H9 (cell line): ENCODE data around the gene NIN. TPM values are rescaled to one million over a fixed set of nuclear protein-coding genes. Genes with fewer than 3 reads are reported as not detected.

ENCODE experiments used
- DNase-seq: peaks from one replicate; pipeline ENCODE4 v3.0.0-alpha.2; 2017
- H2AFZ ChIP-seq: one replicate; pipeline ENCODE4 v1.6.1; 2013; ENCODE audit warnings: mild to moderate bottlenecking, low read length, control low read depth, moderate library complexity
- H2AK5ac ChIP-seq: 2 replicates; pipeline ENCODE4 v1.6.1; 2013; ENCODE audit warnings: low read length, control low read depth, mixed read lengths; ENCODE audit not compliant: insufficient read length
- H2BK120ac ChIP-seq: one replicate; pipeline ENCODE4 v1.6.1; 2013; ENCODE audit warnings: low read depth, mild to moderate bottlenecking, low read length, control low read depth, inconsistent platforms; ENCODE audit not compliant: poor library complexity, severe bottlenecking
- H2BK12ac ChIP-seq: 2 replicates; pipeline ENCODE4 v1.6.1; 2013; ENCODE audit warnings: low read length, control low read depth, mixed read lengths, low read depth; ENCODE audit not compliant: insufficient read length
- H2BK15ac ChIP-seq: 2 replicates; pipeline ENCODE4 v1.6.1; 2013; ENCODE audit warnings: low read depth, low read length, control low read depth
- H2BK20ac ChIP-seq: one replicate; pipeline ENCODE4 v1.6.1; 2013; ENCODE audit warnings: low read depth, mild to moderate bottlenecking, low read length, control low read depth, inconsistent platforms; ENCODE audit not compliant: poor library complexity, severe bottlenecking
- H2BK5ac ChIP-seq: 2 replicates; pipeline ENCODE4 v1.6.1; 2013; ENCODE audit warnings: low read length, control low read depth, mixed read lengths; ENCODE audit not compliant: insufficient read length
- H3K14ac ChIP-seq: 2 replicates; pipeline ENCODE4 v1.6.1; 2013; ENCODE audit warnings: low read length, control low read depth; ENCODE audit not compliant: insufficient read depth
- H3K18ac ChIP-seq: 2 replicates; pipeline ENCODE4 v1.6.1; 2013; ENCODE audit warnings: low read depth, mild to moderate bottlenecking, mixed read lengths, low read length, control low read depth; ENCODE audit not compliant: insufficient read length
- H3K23ac ChIP-seq: 2 replicates; pipeline ENCODE4 v1.6.1; 2013; ENCODE audit warnings: low read length, control low read depth, mixed read lengths, low read depth; ENCODE audit not compliant: insufficient read length
- H3K23me2 ChIP-seq: 2 replicates; pipeline ENCODE4 v1.6.1; 2013; ENCODE audit warnings: low read depth, mild to moderate bottlenecking, mixed read lengths, low read length, control low read depth; ENCODE audit not compliant: insufficient read length, poor library complexity, severe bottlenecking
- H3K27ac ChIP-seq: 2 replicates; pipeline ENCODE4 v1.5.1; 2013; ENCODE audit warnings: low read length, control low read depth, mixed read lengths, low read depth; ENCODE audit not compliant: insufficient read length
- H3K27me3 ChIP-seq: 2 replicates; pipeline ENCODE4 v1.6.1; 2013; ENCODE audit warnings: low read length, control low read depth, inconsistent platforms; ENCODE audit not compliant: insufficient read depth
- H3K4ac ChIP-seq: 2 replicates; pipeline ENCODE4 v1.6.1; 2013; ENCODE audit warnings: low read depth, mild to moderate bottlenecking, control low read depth, inconsistent platforms, low read length, moderate library complexity
- H3K4me1 ChIP-seq: 2 replicates; pipeline ENCODE4 v1.6.1; 2013; ENCODE audit warnings: low read length, control low read depth, inconsistent platforms; ENCODE audit not compliant: insufficient read depth
- H3K4me2 ChIP-seq: 2 replicates; pipeline ENCODE4 v1.6.1; 2013; ENCODE audit warnings: low read length, control low read depth, mixed read lengths; ENCODE audit not compliant: insufficient read length, insufficient read depth
- H3K56ac ChIP-seq: 2 replicates; pipeline ENCODE4 v1.6.1; 2013; ENCODE audit warnings: low read depth, mild to moderate bottlenecking, mixed read lengths, low read length, control low read depth; ENCODE audit not compliant: insufficient read length
- H3K79me1 ChIP-seq: 2 replicates; pipeline ENCODE4 v1.6.1; 2013; ENCODE audit warnings: low read depth, mild to moderate bottlenecking, moderate library complexity, low read length, control low read depth, inconsistent platforms; ENCODE audit not compliant: insufficient read depth, poor library complexity, severe bottlenecking
- H3K79me2 ChIP-seq: 2 replicates; pipeline ENCODE4 v1.6.1; 2013; ENCODE audit warnings: low read length, control low read depth, inconsistent platforms; ENCODE audit not compliant: insufficient read depth
- H3K9ac ChIP-seq: 2 replicates; pipeline ENCODE4 v1.6.1; 2013; ENCODE audit warnings: low read length, control low read depth, mixed read lengths; ENCODE audit not compliant: insufficient read length; ENCODE audit errors: extremely low read depth
- H3K9me3 ChIP-seq: one replicate; pipeline ENCODE4 v1.6.1; 2013; ENCODE audit warnings: low read depth, low read length, inconsistent platforms; ENCODE audit not compliant: control insufficient read depth
- H3T11ph ChIP-seq: one replicate; pipeline ENCODE4 v1.6.1; 2013; ENCODE audit warnings: mild to moderate bottlenecking, low read length, control low read depth, inconsistent platforms
- H4K20me1 ChIP-seq: one replicate; pipeline ENCODE4 v1.6.1; 2013; ENCODE audit not compliant: control insufficient read depth, insufficient read length, insufficient read depth
- H4K5ac ChIP-seq: 2 replicates; pipeline ENCODE4 v1.6.1; 2013; ENCODE audit warnings: low read depth, mild to moderate bottlenecking, mixed read lengths, low read length, control low read depth; ENCODE audit not compliant: insufficient read length
- H4K8ac ChIP-seq: replicated peaks from 2 replicates; pipeline ENCODE4 v1.6.1; 2013; ENCODE audit warnings: low read length, control low read depth, mixed read lengths, low read depth; ENCODE audit not compliant: insufficient read length
- H4K91ac ChIP-seq: 2 replicates; pipeline ENCODE4 v1.6.1; 2013; ENCODE audit warnings: low read depth, mild to moderate bottlenecking, moderate library complexity, mixed read lengths, low read length, control low read depth; ENCODE audit not compliant: insufficient read length
- H3K27ac Mint-ChIP-seq, 3 experiments: 2 replicates in 2 of 3; 3 replicates in 1 of 3; pipeline ENCODE4 v1.8.0; 2020 to 2021; ENCODE audit warnings: mixed read lengths in 3 of 3, mild to moderate bottlenecking in 1 of 3, moderate library complexity in 1 of 3
- H3K27me3 Mint-ChIP-seq: 2 replicates; pipeline ENCODE4 v1.8.0; 2021; ENCODE audit warnings: low read depth, mild to moderate bottlenecking, moderate library complexity, mixed read lengths
- H3K36me3 Mint-ChIP-seq, 3 experiments: 2 replicates in 2 of 3; 3 replicates in 1 of 3; pipeline ENCODE4 v1.8.0; 2020 to 2021; ENCODE audit warnings: low read depth in 3 of 3, mixed read lengths in 3 of 3; ENCODE audit not compliant: insufficient read depth in 1 of 3
- H3K4me1 Mint-ChIP-seq, 2 experiments: 2 replicates each; pipeline ENCODE4 v1.8.0; 2020; ENCODE audit warnings: mixed read lengths in 2 of 2
- H3K4me3 Mint-ChIP-seq, 2 experiments: 2 replicates in 1 of 2; 3 replicates in 1 of 2; pipeline ENCODE4 v1.8.0; 2020 to 2021; ENCODE audit warnings: mild to moderate bottlenecking in 2 of 2, mixed read lengths in 2 of 2, moderate library complexity in 1 of 2
- H3K9me3 Mint-ChIP-seq, 2 experiments: 2 replicates in 1 of 2; 3 replicates in 1 of 2; pipeline ENCODE4 v1.8.0; 2020; ENCODE audit warnings: mild to moderate bottlenecking in 2 of 2, mixed read lengths in 2 of 2, moderate library complexity in 1 of 2
- WGBS: extraction: QIAGEN DNeasy Blood & Tissue Kit; methylation state at CpG from one replicate; pipeline ENCODE4 v1.1.7; 2013; ENCODE audit warnings: missing lambda C conversion rate, low lambda C conversion rate, mixed read lengths; ENCODE audit not compliant: insufficient read length; ENCODE audit errors: extremely low coverage; 5-methylcytosine and 5-hydroxymethylcytosine counted together
- total RNA-seq: library from RNA; stranded (reverse); gene quantifications from 2 replicates; pipeline ENCODE4 v1.2.1, GENCODE V29; 2021
- TF ChIP-seq, protein P1 (sequence below): fragments of 200-600 bp; sonication (generic); conservative IDR thresholded peaks from 3 replicates; pipeline ENCODE4 v1.8.0; 2021; ENCODE audit warnings: antibody characterized with exemption, mild to moderate bottlenecking

The NIN gene
- total RNA-seq, 1 experiment from 2014 or later, result 18.4 TPM

- H3K56ac ChIP-seq, result no peak overlapping the region
- no peak overlapping the region for H4K5ac ChIP-seq
- no peak overlapping the region for H3K14ac ChIP-seq
- no peak overlapping the region for H4K8ac ChIP-seq
- H4K91ac ChIP-seq, result no peak overlapping the region
- no peak overlapping the region for H2AFZ ChIP-seq
- no peak overlapping the region for H2BK20ac ChIP-seq
- H3K18ac ChIP-seq, result no peak overlapping the region
- DNase-seq, result no peak
- H2BK15ac ChIP-seq, result no peak overlapping the region
- H2BK5ac ChIP-seq, result no peak overlapping the region
- H2BK120ac ChIP-seq, result no peak overlapping the region
- no peaks in the 10 kb centered on the region for H3K9me3 ChIP-seq
- no peak overlapping the region for H3K4ac ChIP-seq
- no peak overlapping the region for H3K4me2 ChIP-seq
- no peaks in the 10 kb centered on the region for H3K79me2 ChIP-seq
- H4K20me1 ChIP-seq, result no peaks in the 10 kb centered on the region
- H3K23me2 ChIP-seq, result no peaks in the 10 kb centered on the region
- H2AK5ac ChIP-seq, result no peak overlapping the region
- no peak overlapping the region for H3K9ac ChIP-seq
- H3K27me3 ChIP-seq, result no peaks in the 10 kb centered on the region
- Mint-ChIP-seq H3K9me3 (no peaks in the 10 kb centered on the region), H3K27me3 (no peaks in the 10 kb centered on the region), H3K36me3 (peaks cover 0 to 6% (median 5%) of the 10 kb centered on the region in 3 experiments; a peak in 3 of 7 replicates), H3K27ac (peak overlapping the region in 1 of 3 experiments; percentile 21; a peak in 1 of 7 replicates), H3K4me3 (no peak overlapping the region), H3K4me1 (peaks cover 14 to 16% of the 10 kb centered on the region in 2 experiments; a peak in 3 of 4 replicates)
- no peak overlapping the region for H3T11ph ChIP-seq
- 0 out of 2 replicates have a peak, but pooled peaks cover 3% of the 10 kb centered on the region for H3K4me1 ChIP-seq
- TF ChIP-seq, protein P1, sequence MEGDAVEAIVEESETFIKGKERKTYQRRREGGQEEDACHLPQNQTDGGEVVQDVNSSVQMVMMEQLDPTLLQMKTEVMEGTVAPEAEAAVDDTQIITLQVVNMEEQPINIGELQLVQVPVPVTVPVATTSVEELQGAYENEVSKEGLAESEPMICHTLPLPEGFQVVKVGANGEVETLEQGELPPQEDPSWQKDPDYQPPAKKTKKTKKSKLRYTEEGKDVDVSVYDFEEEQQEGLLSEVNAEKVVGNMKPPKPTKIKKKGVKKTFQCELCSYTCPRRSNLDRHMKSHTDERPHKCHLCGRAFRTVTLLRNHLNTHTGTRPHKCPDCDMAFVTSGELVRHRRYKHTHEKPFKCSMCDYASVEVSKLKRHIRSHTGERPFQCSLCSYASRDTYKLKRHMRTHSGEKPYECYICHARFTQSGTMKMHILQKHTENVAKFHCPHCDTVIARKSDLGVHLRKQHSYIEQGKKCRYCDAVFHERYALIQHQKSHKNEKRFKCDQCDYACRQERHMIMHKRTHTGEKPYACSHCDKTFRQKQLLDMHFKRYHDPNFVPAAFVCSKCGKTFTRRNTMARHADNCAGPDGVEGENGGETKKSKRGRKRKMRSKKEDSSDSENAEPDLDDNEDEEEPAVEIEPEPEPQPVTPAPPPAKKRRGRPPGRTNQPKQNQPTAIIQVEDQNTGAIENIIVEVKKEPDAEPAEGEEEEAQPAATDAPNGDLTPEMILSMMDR, result no peak
- H3K79me1 ChIP-seq, result no peaks in the 10 kb centered on the region
- H2BK12ac ChIP-seq, result no peak overlapping the region
- no peak overlapping the region for H3K23ac ChIP-seq
- no peak overlapping the region for H3K27ac ChIP-seq
- no CpG with 5 or more reads among the region's 2 CpGs for WGBS
These were observed 32.9 kb downstream of the NIN start for GRCh38 chr14:50798048-50798421.
